ENCODE measurements around the gene SERPINA9.
"Not testable (repeated sequence)": the region's sequence is repeated elsewhere in the genome, so short reads cannot be mapped to it uniquely, and the experiment has no call there.

The SERPINA9 gene

GRCh38 chr14:94483071-94483451 lies 7.1 kb upstream of the SERPINA9 start:
- Mint-ChIP-seq H3K4me3 (no peak overlapping the region), H3K27ac (ENCODE audit: low read depth) (no peak overlapping the region), H3K36me3 (ENCODE audit: insufficient read depth) (no peaks in the 10 kb centered on the region), H3K4me1 (no peaks in the 10 kb centered on the region), H3K27me3 (peaks cover 49% of the 10 kb centered on the region), H3K9me3 (peaks cover 6% of the 10 kb centered on the region)
- no peak for DNase-seq (ENCODE audit: low spot score in 2 of 2)
- ATAC-seq (replicated peaks; ENCODE audit: extremely low read depth, poor library complexity, severe bottlenecking) = no peak

GRCh38 chr14:94482132-94483070 lies 6.4 kb upstream of the SERPINA9 start:
- ATAC-seq (replicated peaks; ENCODE audit: extremely low read depth, poor library complexity, severe bottlenecking); H3K4me1 Mint-ChIP-seq; H3K27ac Mint-ChIP-seq (ENCODE audit: low read depth); H3K4me3 Mint-ChIP-seq; H3K9me3 Mint-ChIP-seq; H3K36me3 Mint-ChIP-seq (ENCODE audit: insufficient read depth); DNase-seq (ENCODE audit: low spot score in 2 of 2): not testable (repeated sequence)
- H3K27me3 Mint-ChIP-seq = peaks cover 44% of the 10 kb centered on the region

GRCh38 chr14:94481468-94482131 lies 5.6 kb upstream of the SERPINA9 start:
- H3K4me1 Mint-ChIP-seq = no peaks in the 10 kb centered on the region
- DNase-seq (ENCODE audit: low spot score in 2 of 2) = no peak
- ATAC-seq (replicated peaks; ENCODE audit: extremely low read depth, poor library complexity, severe bottlenecking) = no peak
- H3K9me3 Mint-ChIP-seq = peaks cover 6% of the 10 kb centered on the region
- H3K4me3 Mint-ChIP-seq = no peak overlapping the region
- H3K36me3 Mint-ChIP-seq (ENCODE audit: insufficient read depth) = no peaks in the 10 kb centered on the region
- no peak overlapping the region for H3K27ac Mint-ChIP-seq (ENCODE audit: low read depth)
- H3K27me3 Mint-ChIP-seq = peaks cover 36% of the 10 kb centered on the region

- DNase-seq (ENCODE audit: low spot score in 2 of 2) = no peak
- Mint-ChIP-seq H3K27ac (ENCODE audit: low read depth) (no peak overlapping the region), H3K36me3 (ENCODE audit: insufficient read depth) (no peaks in the 10 kb centered on the region), H3K9me3 (peaks cover 6% of the 10 kb centered on the region), H3K27me3 (peaks cover 28% of the 10 kb centered on the region), H3K4me3 (no peak overlapping the region), H3K4me1 (no peaks in the 10 kb centered on the region)
- ATAC-seq (replicated peaks; ENCODE audit: extremely low read depth, poor library complexity, severe bottlenecking) = no peak
Measured at GRCh38 chr14:94480809-94481208, 4.8 kb upstream of the SERPINA9 start.

- Mint-ChIP-seq H3K4me3 (no peak overlapping the region), H3K36me3 (ENCODE audit: insufficient read depth) (no peaks in the 10 kb centered on the region), H3K9me3 (peaks cover 6% of the 10 kb centered on the region), H3K27ac (ENCODE audit: low read depth) (no peak overlapping the region), H3K27me3 (peaks cover 4% of the 10 kb centered on the region), H3K4me1 (no peaks in the 10 kb centered on the region)
- DNase-seq (ENCODE audit: low spot score in 2 of 2) (no peak), ATAC-seq (replicated peaks; ENCODE audit: extremely low read depth, poor library complexity, severe bottlenecking) (no peak)
Measured at GRCh38 chr14:94478420-94478819, 2.4 kb upstream of the SERPINA9 start.

DNA sequence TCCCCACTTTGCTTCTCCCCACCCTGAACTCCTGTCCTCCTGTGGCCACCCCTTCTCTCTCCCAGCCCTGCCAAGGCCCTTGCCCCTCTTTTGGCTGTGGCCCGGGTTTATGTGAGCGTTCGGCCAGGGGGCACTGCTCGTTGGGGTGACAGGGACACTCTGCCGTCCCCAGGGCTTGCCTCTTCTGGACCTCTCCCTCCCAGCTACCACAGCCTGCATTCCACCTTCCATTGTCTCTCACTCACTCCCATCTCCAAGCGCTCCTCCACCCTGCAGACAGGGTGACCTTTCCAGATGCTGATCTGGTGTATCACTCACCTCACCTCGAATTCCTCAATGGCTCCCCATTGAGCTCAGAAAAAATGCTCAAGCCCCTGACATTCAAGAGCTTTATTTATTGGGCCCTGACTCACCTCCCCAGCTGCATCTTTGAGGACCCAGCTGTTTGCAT lies 1.4 kb downstream of the SERPINA9 start:
- DNase-seq (ENCODE audit: low spot score in 2 of 2) = no peak
- no peak overlapping the region for H3K4me3 Mint-ChIP-seq
- H3K27ac Mint-ChIP-seq (ENCODE audit: low read depth) = no peak overlapping the region
- H3K27me3 Mint-ChIP-seq = peaks cover 14% of the 10 kb centered on the region
- no peaks in the 10 kb centered on the region for H3K4me1 Mint-ChIP-seq
- peaks cover 2% of the 10 kb centered on the region for H3K36me3 Mint-ChIP-seq (ENCODE audit: insufficient read depth)
- peaks cover 6% of the 10 kb centered on the region for H3K9me3 Mint-ChIP-seq
- no peak for ATAC-seq (replicated peaks; ENCODE audit: extremely low read depth, poor library complexity, severe bottlenecking)

DNA sequence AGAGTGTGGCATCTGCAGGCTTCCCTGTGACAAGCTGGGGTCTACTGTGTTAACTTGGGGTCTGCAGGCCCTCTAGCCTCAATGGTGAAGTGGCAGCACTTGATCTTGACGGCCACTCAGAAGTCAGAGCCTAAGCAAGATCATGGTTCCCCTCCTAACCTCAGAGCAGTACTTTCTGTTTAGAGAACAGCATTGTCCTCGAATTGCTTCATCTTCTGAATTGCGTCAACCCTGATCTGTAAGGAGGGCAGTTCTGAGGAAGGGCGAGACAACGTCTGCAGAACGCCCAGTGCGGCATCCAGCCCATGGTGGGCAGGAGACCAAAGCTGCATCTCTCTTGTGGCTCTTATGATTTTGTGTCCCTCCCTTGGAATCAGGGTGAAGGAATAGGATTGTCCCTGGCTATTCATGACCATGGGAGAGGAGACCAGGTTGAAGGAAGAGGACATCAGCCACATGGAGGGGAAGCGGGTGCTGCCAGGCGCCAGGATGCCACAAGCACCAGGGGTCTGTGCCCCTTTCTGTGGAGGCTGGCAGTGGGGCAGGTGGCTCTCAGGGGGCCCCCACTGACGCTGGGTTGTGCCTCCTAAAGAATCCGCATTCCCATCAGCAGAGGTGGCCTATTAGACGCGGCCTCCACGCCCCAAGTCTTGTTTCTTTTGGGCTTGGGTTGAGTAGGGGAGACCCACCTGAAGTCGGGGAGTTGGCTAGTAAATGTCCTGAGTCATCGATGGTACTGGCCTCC lies 2.2 kb downstream of the SERPINA9 start:
- ATAC-seq (replicated peaks; ENCODE audit: extremely low read depth, poor library complexity, severe bottlenecking) (no peak), DNase-seq (ENCODE audit: low spot score in 2 of 2) (no peak)
- H3K27me3 Mint-ChIP-seq = peaks cover 14% of the 10 kb centered on the region
- no peak overlapping the region for H3K4me3 Mint-ChIP-seq
- no peak overlapping the region for H3K27ac Mint-ChIP-seq (ENCODE audit: low read depth)
- H3K4me1 Mint-ChIP-seq = no peaks in the 10 kb centered on the region
- peaks cover 2% of the 10 kb centered on the region for H3K36me3 Mint-ChIP-seq (ENCODE audit: insufficient read depth)
- H3K9me3 Mint-ChIP-seq = peaks cover 5% of the 10 kb centered on the region

- Mint-ChIP-seq H3K27me3 (peaks cover 14% of the 10 kb centered on the region), H3K4me3 (no peak overlapping the region), H3K4me1 (no peaks in the 10 kb centered on the region), H3K9me3 (no peaks in the 10 kb centered on the region), H3K27ac (ENCODE audit: low read depth) (no peak overlapping the region), H3K36me3 (ENCODE audit: insufficient read depth) (peaks cover 2% of the 10 kb centered on the region)
- ATAC-seq (replicated peaks; ENCODE audit: extremely low read depth, poor library complexity, severe bottlenecking) (no peak), DNase-seq (ENCODE audit: low spot score in 2 of 2) (no peak)
Measured at GRCh38 chr14:94472842-94473241, 3.2 kb downstream of the SERPINA9 start.

DNA sequence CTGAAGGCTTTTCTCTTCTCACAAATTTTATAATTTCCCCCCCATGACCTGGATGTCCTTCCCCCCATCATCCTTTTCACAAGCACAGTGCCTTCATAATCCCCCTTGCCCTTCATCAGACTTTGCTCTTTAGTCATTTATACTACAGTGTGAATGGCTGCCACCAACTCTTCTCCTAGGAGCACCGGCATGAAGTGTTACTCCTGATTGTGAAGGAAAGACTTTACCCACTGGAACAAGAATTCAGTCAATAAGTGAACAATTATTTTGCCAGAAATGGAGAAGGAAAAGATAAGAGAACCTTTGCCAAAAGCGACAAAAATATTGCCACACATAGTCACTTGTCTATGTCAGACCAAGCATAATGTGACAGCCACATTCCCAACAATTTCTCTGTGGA lies 5.0 kb downstream of the SERPINA9 start:
- no peaks in the 10 kb centered on the region for H3K4me1 Mint-ChIP-seq

GRCh38 chr14:94470311-94470710 lies 5.7 kb downstream of the SERPINA9 start:
- H3K27me3 Mint-ChIP-seq = peaks cover 26% of the 10 kb centered on the region
- no peak overlapping the region for H3K27ac Mint-ChIP-seq (ENCODE audit: low read depth)
- no peak for ATAC-seq (replicated peaks; ENCODE audit: extremely low read depth, poor library complexity, severe bottlenecking)
- peaks cover 2% of the 10 kb centered on the region for H3K36me3 Mint-ChIP-seq (ENCODE audit: insufficient read depth)
- H3K4me1 Mint-ChIP-seq = no peaks in the 10 kb centered on the region
- no peak for DNase-seq (ENCODE audit: low spot score in 2 of 2)
- H3K4me3 Mint-ChIP-seq = no peak overlapping the region
- peaks cover 6% of the 10 kb centered on the region for H3K9me3 Mint-ChIP-seq

More for the DNA sequence above, 5.0 kb downstream of the SERPINA9 start:
- no peak for ATAC-seq (replicated peaks; ENCODE audit: extremely low read depth, poor library complexity, severe bottlenecking)
- Mint-ChIP-seq H3K27me3 (peaks cover 23% of the 10 kb centered on the region), H3K4me3 (no peak overlapping the region), H3K9me3 (peaks cover 4% of the 10 kb centered on the region), H3K36me3 (ENCODE audit: insufficient read depth) (peaks cover 2% of the 10 kb centered on the region), H3K27ac (ENCODE audit: low read depth) (no peak overlapping the region)
- no peak for DNase-seq (ENCODE audit: low spot score in 2 of 2)

DNA sequence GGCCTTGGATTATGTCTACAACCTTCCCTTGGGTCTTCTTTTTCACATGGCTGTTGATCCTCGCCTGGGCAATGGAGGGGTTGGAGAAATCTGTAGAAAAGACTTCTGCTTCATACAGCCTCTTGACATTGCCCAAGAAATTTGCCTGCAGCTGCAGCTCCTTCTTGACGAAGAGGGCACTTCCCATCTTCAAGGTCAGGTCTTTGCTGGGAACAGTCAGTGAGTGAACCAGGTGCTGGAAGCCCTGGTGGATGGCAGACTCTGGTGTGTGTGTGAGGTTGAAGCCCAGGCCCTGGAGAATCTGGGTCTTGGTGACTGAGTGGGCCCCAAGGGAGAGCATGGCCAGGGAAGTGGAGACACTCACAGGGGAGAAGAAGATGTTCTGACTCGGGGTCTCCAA lies 6.7 kb downstream of the SERPINA9 start:
- ATAC-seq (replicated peaks; ENCODE audit: extremely low read depth, poor library complexity, severe bottlenecking) (no peak), DNase-seq (ENCODE audit: low spot score in 2 of 2) (no peak)
- Mint-ChIP-seq H3K4me3 (no peak overlapping the region), H3K27ac (ENCODE audit: low read depth) (no peak overlapping the region), H3K36me3 (ENCODE audit: insufficient read depth) (peaks cover 2% of the 10 kb centered on the region), H3K9me3 (peaks cover 6% of the 10 kb centered on the region), H3K27me3 (peaks cover 26% of the 10 kb centered on the region), H3K4me1 (no peaks in the 10 kb centered on the region)

DNA sequence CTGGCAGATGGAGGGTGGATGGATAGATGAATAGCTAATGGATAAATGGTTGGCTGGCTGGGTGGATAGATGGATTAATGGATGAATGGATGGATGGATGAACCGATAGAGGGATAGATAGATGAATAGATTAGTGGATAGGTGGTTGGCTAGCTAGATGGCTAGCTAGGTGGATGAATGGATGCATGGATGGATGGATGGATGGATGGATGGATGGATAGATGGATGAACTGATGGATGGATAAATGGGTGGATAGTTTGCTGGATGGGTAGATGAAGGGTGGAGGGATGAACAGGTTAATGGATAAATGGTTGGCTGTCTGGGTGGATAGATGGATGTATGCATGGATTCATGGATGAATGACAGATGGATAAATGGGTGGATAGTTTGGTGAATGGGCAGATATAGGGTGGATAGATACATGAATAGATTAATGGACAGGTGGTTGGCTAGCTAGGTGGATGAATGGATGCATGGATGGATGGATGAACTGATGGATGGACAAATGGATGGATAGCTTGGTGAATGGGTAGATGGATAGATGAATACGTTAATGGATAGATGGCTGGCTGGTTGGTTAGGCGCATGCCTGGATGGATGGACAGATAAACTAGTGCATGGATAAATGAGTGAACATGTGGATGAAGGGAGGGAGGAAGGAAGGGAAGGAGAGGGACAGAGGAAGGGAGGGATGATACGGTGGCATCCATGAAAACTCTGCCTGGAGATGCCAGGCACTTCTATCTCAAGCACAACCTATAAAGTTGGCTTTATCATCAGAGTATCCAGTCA lies 8.1 kb downstream of the SERPINA9 start:
- peaks cover 6% of the 10 kb centered on the region for H3K9me3 Mint-ChIP-seq
- H3K36me3 Mint-ChIP-seq (ENCODE audit: insufficient read depth) = peaks cover 2% of the 10 kb centered on the region
- DNase-seq (ENCODE audit: low spot score in 2 of 2) = no peak
- H3K27ac Mint-ChIP-seq (ENCODE audit: low read depth) = no peak overlapping the region
- no peak for ATAC-seq (replicated peaks; ENCODE audit: extremely low read depth, poor library complexity, severe bottlenecking)
- no peaks in the 10 kb centered on the region for H3K4me1 Mint-ChIP-seq
- H3K4me3 Mint-ChIP-seq = no peak overlapping the region
- peaks cover 26% of the 10 kb centered on the region for H3K27me3 Mint-ChIP-seq
